Uterus (tissue), 2 donors: ENCODE measurements around the gene TEX101.

Experiments
- POLR2A ChIP-seq, 2 donors: fragments of 450-650 bp; IDR thresholded peaks; one replicate each; pipeline ENCODE4 v1.6.1; 2016; ENCODE audit warnings: antibody characterized with exemption in 2 of 2, mild to moderate bottlenecking in 1 of 2, moderate library complexity in 1 of 2
- TF ChIP-seq, protein P1 (sequence below), 4 experiments: fragments of 200-600 bp in 2 of 4; fragments of 450-650 bp in 2 of 4; sonication (generic) in 2 of 4; IDR thresholded peaks; one replicate each; pipeline ENCODE4 v1.5.1; 2016 to 2019; ENCODE audit warnings: antibody characterized with exemption in 4 of 4, mild to moderate bottlenecking in 2 of 4, moderate library complexity in 1 of 4

DNA sequence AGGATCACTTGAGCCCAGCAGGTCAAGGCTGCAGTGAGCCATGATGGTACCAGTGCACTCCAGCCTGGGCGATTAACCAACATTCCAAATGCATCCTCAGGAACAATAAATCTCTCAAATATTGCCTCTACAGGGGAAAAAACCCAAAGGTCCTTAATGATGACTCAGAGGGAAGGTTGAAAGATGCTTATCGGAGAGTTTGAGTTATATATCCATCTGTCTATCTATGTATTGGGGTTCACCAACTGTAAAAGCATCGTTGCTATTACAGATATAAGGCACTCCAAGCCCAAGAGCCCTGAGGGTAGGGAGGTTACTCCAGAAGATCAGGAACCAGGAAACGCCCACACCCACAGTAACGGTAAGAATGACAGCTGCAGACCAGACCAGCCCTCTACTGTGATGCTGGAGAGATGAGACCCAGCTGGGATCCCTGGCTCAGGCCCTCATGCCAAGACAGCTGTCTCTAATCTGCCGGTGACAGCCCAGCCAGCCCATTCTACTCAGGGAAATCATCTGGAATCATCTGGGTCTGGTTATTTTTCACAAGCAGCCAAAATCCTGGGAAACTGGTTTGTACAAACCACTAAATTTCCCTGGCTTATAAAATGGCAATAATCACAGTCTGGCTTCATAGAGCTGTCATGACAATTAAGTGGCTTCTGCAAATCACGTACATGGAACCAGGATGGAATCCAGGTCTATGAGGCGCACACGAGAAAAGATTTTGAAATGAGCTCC lies 23.8 kb downstream of the TEX101 start:
- TF ChIP-seq POLR2A (IDR thresholded peaks at IDR 0.05), result no peak
- TF ChIP-seq, protein P1, sequence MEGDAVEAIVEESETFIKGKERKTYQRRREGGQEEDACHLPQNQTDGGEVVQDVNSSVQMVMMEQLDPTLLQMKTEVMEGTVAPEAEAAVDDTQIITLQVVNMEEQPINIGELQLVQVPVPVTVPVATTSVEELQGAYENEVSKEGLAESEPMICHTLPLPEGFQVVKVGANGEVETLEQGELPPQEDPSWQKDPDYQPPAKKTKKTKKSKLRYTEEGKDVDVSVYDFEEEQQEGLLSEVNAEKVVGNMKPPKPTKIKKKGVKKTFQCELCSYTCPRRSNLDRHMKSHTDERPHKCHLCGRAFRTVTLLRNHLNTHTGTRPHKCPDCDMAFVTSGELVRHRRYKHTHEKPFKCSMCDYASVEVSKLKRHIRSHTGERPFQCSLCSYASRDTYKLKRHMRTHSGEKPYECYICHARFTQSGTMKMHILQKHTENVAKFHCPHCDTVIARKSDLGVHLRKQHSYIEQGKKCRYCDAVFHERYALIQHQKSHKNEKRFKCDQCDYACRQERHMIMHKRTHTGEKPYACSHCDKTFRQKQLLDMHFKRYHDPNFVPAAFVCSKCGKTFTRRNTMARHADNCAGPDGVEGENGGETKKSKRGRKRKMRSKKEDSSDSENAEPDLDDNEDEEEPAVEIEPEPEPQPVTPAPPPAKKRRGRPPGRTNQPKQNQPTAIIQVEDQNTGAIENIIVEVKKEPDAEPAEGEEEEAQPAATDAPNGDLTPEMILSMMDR (IDR thresholded peaks at IDR 0.05), result no peak
